ENCODE measurements around the gene CCL26.

DNA sequence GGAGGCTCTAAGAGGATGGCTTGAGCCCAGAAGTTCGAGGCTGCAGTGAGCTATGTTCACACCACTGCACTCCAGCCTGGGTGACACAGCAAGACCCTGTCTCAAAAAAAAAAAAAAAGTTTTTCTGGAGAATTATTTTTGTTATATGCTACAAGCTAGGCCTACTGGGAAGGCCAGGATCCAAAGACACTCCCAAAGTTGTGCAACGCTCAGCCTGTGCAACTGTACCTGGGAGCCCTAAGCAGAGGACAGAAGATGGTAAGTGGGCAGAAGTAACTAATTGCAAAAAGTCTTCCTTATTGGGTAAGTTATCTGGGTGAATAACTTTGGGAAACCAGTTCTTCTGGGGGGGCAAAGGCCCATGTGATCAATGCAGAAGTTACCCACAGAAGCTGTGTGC, 50.6 kb downstream of the CCL26 start:
- TF ChIP-seq, protein P1, sequence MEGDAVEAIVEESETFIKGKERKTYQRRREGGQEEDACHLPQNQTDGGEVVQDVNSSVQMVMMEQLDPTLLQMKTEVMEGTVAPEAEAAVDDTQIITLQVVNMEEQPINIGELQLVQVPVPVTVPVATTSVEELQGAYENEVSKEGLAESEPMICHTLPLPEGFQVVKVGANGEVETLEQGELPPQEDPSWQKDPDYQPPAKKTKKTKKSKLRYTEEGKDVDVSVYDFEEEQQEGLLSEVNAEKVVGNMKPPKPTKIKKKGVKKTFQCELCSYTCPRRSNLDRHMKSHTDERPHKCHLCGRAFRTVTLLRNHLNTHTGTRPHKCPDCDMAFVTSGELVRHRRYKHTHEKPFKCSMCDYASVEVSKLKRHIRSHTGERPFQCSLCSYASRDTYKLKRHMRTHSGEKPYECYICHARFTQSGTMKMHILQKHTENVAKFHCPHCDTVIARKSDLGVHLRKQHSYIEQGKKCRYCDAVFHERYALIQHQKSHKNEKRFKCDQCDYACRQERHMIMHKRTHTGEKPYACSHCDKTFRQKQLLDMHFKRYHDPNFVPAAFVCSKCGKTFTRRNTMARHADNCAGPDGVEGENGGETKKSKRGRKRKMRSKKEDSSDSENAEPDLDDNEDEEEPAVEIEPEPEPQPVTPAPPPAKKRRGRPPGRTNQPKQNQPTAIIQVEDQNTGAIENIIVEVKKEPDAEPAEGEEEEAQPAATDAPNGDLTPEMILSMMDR (IDR thresholded peaks at IDR 0.05), result no peak
- no peak for TF ChIP-seq POLR2A (IDR thresholded peaks at IDR 0.05; ENCODE audit: low read depth)
- TF ChIP-seq POLR2AphosphoS5 (IDR thresholded peaks at IDR 0.05), result no peak
- no peak for TF ChIP-seq EP300 (IDR thresholded peaks at IDR 0.05)
